DOHH2 (cell line): Measurements from ENCODE around the gene MTMR10.

Experiments
- EZH2phosphoT487 ChIP-seq: fragments of 200-600 bp; sonication (generic); IDR thresholded peaks from 2 replicates; pipeline ENCODE4 v1.6.1; 2017; ENCODE audit warnings: borderline replicate concordance, mild to moderate bottlenecking, antibody characterized with exemption, low read length, moderate library complexity, mixed read lengths
- TF ChIP-seq, protein P1 (sequence below): fragments of 200-600 bp; sonication (generic); IDR thresholded peaks from one replicate; pipeline ENCODE4 v1.5.1; 2014; ENCODE audit warnings: antibody characterized with exemption, mild to moderate bottlenecking, low read depth, low read length; ENCODE audit not compliant: poor library complexity, severe bottlenecking

DNA sequence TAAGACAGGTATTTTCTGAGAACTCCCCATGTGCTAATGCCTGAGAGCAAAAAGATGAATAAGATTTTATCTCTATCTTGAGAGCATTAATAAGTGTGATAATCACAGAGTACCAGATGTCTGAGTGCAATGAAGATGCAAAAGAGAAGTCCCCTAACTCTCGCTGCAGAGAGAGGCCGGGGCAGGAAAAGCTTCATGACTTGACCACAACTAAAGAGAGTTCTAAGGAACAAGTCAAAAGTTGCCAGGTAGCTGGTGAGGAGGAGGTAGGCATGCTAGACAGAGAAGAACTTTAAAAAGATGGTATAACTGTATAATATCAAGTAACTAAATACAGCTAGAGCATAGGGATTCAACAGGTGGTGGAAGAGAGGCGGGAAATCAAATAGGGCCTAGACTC lies 28.8 kb downstream of the MTMR10 start:
- TF ChIP-seq, protein P1, sequence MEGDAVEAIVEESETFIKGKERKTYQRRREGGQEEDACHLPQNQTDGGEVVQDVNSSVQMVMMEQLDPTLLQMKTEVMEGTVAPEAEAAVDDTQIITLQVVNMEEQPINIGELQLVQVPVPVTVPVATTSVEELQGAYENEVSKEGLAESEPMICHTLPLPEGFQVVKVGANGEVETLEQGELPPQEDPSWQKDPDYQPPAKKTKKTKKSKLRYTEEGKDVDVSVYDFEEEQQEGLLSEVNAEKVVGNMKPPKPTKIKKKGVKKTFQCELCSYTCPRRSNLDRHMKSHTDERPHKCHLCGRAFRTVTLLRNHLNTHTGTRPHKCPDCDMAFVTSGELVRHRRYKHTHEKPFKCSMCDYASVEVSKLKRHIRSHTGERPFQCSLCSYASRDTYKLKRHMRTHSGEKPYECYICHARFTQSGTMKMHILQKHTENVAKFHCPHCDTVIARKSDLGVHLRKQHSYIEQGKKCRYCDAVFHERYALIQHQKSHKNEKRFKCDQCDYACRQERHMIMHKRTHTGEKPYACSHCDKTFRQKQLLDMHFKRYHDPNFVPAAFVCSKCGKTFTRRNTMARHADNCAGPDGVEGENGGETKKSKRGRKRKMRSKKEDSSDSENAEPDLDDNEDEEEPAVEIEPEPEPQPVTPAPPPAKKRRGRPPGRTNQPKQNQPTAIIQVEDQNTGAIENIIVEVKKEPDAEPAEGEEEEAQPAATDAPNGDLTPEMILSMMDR = no peak
- no peak for TF ChIP-seq EZH2phosphoT487
